NCI-H82 (cell line): ENCODE data around the gene LDAH.
A peak's percentile ranks its signal among the peaks of the same experiment; 100 is the strongest.
"Not testable (repeated sequence)": the region's sequence is repeated elsewhere in the genome, so short reads cannot be mapped to it uniquely, and the experiment has no call there.

Experiments used
- DNase-seq: peaks from one replicate; lab custom pipeline; 2025; lab: John Stamatoyannopoulos, UW

Gene LDAH

DNA sequence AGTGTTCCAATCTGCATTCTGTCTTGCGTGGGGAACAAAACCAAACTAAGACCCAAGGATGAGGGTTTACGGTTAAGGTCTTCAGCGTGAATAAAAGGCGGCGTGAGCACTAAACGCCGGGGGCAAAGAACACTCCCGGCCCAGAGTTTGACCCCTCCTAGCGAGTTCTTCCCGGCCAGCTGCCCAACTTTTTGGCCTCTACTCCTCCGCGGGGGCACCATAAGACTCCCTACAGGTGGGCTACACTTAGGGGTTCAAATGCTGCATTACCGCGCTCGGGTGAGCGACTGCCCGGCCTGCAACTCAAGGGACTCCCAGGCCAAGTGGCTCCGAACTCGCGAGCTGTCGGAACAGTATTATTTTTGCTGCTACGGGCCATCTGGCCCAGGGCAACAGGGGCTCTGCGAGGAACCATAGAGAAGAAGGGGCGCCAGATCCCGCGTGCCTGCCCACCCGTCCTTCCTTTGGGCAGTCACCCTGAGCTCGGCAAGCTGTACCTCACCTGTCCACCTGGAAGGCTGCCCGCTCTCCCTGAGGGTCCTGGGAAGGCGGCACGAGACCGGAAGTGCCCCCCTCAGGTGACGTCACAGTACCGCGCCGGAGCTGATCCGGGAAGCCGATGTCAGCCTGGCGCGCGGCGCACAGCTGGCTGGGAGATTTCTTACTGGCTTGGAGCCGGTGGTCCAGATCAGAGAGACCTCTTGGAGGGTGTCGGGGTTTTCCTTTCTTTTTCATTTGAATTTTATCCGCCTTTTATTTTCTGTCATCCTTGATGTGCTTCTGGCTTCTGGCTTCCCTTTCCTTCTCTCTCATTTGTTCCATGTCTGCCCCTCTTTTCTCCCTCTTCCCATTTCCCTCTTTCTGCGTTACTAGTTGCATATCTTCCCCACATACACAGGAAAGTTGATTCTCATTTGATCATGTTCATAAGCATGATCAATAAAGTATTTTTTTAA is at the start of gene LDAH:
Gene LDAH, minus strand, starts transcription at position 567 of the 956 bp plus-strand sequence. CDS start 21,638 bp downstream, outside the sequence.
- no peak for DNase-seq

GRCh38 chr2:20868377-20868776 is 45.5 kb upstream of the LDAH start:
- no peak for DNase-seq

GRCh38 chr2:20862850-20863249 is 39.9 kb upstream of the LDAH start:
- no peak for DNase-seq

DNA sequence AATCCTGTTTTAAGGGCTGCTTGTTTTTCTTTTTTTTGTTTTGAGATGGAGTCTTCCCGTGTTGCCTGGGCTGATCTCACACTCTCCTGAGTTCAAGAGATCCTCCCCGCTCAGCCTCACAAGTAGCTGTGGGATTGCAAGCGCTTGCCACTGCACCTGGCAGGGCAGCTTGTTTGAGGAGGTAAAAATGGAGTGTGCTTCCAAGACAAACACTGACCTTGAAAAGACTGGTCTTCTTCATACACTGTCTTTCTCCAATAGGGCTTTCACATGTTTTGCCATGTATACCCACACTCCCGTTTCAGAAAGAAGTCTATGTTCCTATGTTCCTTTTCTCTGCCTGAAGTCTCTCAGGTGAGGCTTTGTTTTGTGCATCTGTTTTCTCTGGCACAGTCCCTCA is 32.6 kb upstream of the LDAH start:
- no peak for DNase-seq

- no peak for DNase-seq
Measured at GRCh38 chr2:20852670-20853069, 29.8 kb upstream of the LDAH start.

- DNase-seq = peak; percentile 22
Measured at GRCh38 chr2:20852139-20852538, 29.2 kb upstream of the LDAH start.

DNA sequence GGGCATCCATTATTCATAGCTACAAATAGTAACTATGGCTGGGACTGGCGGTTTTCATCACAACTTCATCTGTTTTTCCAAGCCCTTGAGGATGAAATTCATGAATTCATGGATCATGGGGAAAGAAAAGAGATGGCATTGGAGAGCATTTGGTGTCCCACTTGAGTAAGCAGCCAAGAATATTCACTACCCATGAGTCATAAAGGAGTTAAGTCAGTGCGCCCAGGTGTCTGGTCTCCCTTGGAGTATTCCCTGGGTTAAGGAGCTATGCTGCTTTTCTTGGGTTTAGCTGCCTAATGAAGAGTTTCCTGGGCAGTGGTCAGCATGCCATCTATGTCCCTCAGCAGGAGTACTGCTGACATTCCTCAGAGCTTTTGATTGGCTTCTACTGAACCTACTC is 21.3 kb upstream of the LDAH start:
- no peak for DNase-seq

GRCh38 chr2:20839052-20839451 is 16.2 kb upstream of the LDAH start:
- DNase-seq = no peak

- DNase-seq = no peak
Measured at GRCh38 chr2:20838016-20838415, 15.1 kb upstream of the LDAH start.

DNA sequence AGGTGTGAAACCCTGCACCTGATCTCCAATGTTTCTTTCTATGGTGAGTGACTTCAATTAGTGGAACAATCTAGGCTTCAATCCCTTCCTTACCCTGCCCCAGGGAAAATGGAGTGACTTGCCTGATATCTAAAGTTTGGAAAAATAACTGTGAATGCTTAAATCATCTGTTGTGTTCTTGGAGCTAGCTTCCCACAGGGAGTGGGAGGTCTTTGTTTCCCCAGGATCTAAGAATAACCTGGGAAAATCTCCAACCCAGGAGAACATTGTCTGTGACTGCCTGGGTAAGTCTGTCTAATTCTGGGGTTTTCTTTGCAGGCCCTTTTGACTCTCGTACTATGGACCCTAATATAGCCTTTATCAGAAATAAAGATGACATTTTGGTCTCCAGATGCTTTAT is 13.6 kb upstream of the LDAH start:
- DNase-seq = no peak

DNA sequence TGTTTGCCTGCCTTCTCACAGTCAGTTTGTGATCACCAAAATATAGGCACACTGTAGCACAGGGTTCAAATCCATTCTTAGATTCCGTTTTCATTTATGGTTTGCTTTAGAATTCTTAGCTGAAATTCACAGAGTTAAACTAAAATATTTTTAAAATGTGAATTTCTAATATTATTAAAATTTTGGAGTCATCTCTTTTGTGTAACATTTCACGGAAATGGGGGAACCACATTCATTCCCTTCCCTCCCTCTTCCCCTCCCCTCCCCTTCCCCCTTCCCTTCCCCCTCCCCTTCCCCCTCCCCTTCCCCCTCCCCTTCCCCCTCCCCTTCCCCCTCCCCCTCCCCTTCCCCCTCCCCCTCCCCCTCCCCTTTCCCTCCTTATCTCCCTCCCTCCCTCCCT is 11.4 kb upstream of the LDAH start:
- DNase-seq = no peak

DNA sequence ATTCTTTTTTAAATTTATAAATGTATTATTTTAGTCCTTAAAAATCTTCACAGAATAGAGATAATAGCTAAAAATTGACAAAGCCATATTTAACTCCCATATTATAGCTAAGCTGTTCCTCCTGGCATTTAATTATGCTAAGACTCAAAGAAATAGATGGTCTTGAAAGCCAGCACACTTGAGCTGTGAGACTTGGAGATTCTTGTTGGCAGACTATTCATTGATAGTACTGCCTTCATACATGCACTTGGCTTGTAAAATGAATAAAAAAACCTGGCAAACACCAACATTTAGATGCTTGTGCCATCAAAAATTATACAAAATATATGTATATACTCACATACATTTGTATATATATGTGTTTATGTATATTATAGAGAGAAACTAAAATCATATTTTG is 9.7 kb upstream of the LDAH start:
- no peak for DNase-seq

- no peak for DNase-seq
Measured at GRCh38 chr2:20829861-20830260, 7.0 kb upstream of the LDAH start.

DNA sequence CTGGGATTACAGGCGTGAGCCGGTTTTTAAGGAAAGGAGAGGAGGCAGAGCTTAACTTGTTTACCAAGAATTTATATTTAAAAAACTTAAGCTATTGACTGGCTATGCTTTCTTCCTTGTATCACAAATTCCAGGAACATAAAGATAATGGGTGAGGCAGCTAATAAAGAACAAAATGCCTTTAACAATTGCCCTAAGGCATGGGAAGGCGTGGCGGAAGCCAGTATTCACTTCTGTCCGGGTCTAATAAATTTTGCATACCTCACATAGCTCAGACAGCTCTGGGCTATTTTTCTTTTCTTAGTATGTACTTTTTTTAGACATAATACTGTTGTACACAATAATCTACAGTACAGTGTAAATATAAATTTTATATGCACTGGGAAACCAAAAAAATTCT is 1.0 kb upstream of the LDAH start:
- DNase-seq = no peak

- no peak for DNase-seq
Measured at GRCh38 chr2:20818820-20819219, 4.1 kb downstream of the LDAH start.

DNA sequence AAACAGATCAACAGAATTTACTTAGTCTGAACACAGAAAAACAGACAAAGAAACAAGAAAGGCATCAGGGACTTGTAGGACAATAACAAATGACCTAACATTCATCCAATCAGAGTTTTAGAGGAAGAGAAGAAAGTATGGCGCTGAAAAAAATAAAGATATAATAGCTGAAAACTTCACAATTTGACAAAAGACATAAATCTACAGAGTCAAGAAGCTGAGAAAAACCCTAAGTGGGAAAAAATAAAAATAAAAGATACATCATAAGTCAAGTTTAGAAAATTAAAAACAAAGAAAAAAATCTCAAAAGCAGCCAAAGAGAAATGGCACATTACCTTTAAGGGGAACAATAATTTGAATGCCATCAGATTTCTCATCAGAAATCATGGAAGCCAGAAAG is 7.7 kb downstream of the LDAH start:
- no peak for DNase-seq

DNA sequence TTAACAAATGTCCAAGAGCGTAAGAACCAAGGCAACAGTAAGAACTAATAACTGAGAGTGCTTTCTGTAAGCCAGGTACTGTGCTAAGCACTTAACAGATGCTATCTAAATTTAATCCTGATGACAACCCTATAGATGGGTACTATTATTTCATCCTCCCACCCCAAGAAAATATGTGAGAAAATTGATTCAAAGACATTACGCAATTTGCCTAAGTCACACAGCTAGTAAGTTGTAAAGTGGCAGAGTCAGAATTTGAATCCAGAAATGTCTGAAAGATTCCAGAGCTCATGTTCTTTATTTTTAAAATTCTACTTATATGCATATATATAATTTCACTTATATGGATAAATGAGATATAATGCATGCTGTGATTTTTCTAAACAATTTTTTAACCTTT is 10.1 kb downstream of the LDAH start:
- no peak for DNase-seq

- DNase-seq = no peak
Measured at GRCh38 chr2:20806286-20806685, 16.6 kb downstream of the LDAH start.

DNA sequence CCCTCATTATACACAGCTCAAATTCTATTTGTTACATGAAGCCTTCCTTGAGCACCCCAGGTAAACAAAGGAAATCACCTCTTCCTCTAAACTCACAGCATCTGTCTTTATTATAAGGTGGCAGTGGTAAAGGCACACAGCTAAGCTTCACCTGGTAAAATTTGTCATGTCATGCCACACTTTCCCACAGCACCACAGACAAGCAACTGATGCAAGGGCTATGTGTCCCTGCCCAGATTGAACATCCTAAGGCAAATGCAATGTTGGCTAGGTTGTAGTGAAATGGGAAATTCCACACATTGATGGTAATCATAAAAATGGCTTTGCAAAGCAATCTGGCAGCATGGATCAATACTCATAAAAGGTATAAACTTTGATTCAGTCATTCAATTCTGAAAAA is 18.9 kb downstream of the LDAH start:
- no peak for DNase-seq

GRCh38 chr2:20803226-20803682 is 19.6 kb downstream of the LDAH start:
- DNase-seq = no peak

- DNase-seq = no peak
Measured at GRCh38 chr2:20797096-20797495, 25.8 kb downstream of the LDAH start.

- DNase-seq = no peak
Measured at GRCh38 chr2:20796374-20796791, 26.5 kb downstream of the LDAH start.

- not testable (repeated sequence) for DNase-seq
Measured at GRCh38 chr2:20793944-20794343, 29.0 kb downstream of the LDAH start.
